ENCODE measurements around the gene FOXP1.

FOXP1 gene

GRCh38 chr3:71051259-71051595, 532.3 kb downstream of the FOXP1 start:
- Histone ChIP-seq H3K36me3 (no peaks in the 10 kb centered on the region), H3K9me3 (ENCODE audit: severe bottlenecking) (no peaks in the 10 kb centered on the region), H3K27ac (no peak overlapping the region), H3K27me3 (ENCODE audit: insufficient read depth, low read depth, severe bottlenecking) (no peaks in the 10 kb centered on the region), H3K4me3 (ENCODE audit: low read depth, low read length) (no peak overlapping the region)
- no peak for TF ChIP-seq CTCF (IDR thresholded peaks at IDR 0.05; ENCODE audit: low read depth, low read length)
- DNase-seq = no peak

GRCh38 chr3:71050538-71051258, 532.8 kb downstream of the FOXP1 start:
- no peaks in the 10 kb centered on the region for H3K36me3 ChIP-seq
- no peak overlapping the region for H3K4me3 ChIP-seq (ENCODE audit: low read depth, low read length)
- H3K27ac ChIP-seq = no peak overlapping the region

GRCh38 chr3:71050166-71050537, 533.4 kb downstream of the FOXP1 start:
- TF ChIP-seq CTCF (IDR thresholded peaks at IDR 0.05; ENCODE audit: low read depth, low read length) = no peak
- no peak for DNase-seq
- Histone ChIP-seq H3K9me3 (ENCODE audit: severe bottlenecking) (no peaks in the 10 kb centered on the region), H3K27me3 (ENCODE audit: insufficient read depth, low read depth, severe bottlenecking) (no peaks in the 10 kb centered on the region), H3K27ac (no peak overlapping the region), H3K36me3 (no peaks in the 10 kb centered on the region), H3K4me3 (ENCODE audit: low read depth, low read length) (no peak overlapping the region)

More at GRCh38 chr3:71050538-71051258, 532.8 kb downstream of the FOXP1 start:
- no peak for TF ChIP-seq CTCF (IDR thresholded peaks at IDR 0.05; ENCODE audit: low read depth, low read length)
- DNase-seq = no peak
- Histone ChIP-seq H3K9me3 (ENCODE audit: severe bottlenecking) (no peaks in the 10 kb centered on the region), H3K27me3 (ENCODE audit: insufficient read depth, low read depth, severe bottlenecking) (no peaks in the 10 kb centered on the region)

GRCh38 chr3:71048948-71049347, 534.6 kb downstream of the FOXP1 start:
- H3K27ac ChIP-seq = no peak overlapping the region

GRCh38 chr3:71047616-71048531, 535.7 kb downstream of the FOXP1 start:
- Histone ChIP-seq H3K9me3 (ENCODE audit: severe bottlenecking) (no peaks in the 10 kb centered on the region), H3K27ac (no peak overlapping the region), H3K4me3 (ENCODE audit: low read depth, low read length) (no peak overlapping the region), H3K36me3 (no peaks in the 10 kb centered on the region), H3K27me3 (ENCODE audit: insufficient read depth, low read depth, severe bottlenecking) (no peaks in the 10 kb centered on the region)
- no peak for TF ChIP-seq CTCF (IDR thresholded peaks at IDR 0.05; ENCODE audit: low read depth, low read length)
- no peak for DNase-seq

More at GRCh38 chr3:71048948-71049347, 534.6 kb downstream of the FOXP1 start:
- H3K9me3 ChIP-seq (ENCODE audit: severe bottlenecking) = no peaks in the 10 kb centered on the region
- H3K27me3 ChIP-seq (ENCODE audit: insufficient read depth, low read depth, severe bottlenecking) = no peaks in the 10 kb centered on the region
- no peak overlapping the region for H3K4me3 ChIP-seq (ENCODE audit: low read depth, low read length)
- TF ChIP-seq CTCF (IDR thresholded peaks at IDR 0.05; ENCODE audit: low read depth, low read length) = no peak
- no peak for DNase-seq
- H3K36me3 ChIP-seq = no peaks in the 10 kb centered on the region

Measured in WERI-Rb-1 (cell line).